A549 treated with CORT108297 at 1 μM for 4 hours (cell line): ENCODE data around the gene WNT5A. TPM values are rescaled to one million over a fixed set of nuclear protein-coding genes. Genes with fewer than 3 reads are reported as not detected.

Experiments used
- total RNA-seq: library from RNA; stranded (reverse); fragments of 200-300 nt; extraction: Qiagen RNA extraction; gene quantifications from 5 replicates; pipeline ENCODE4 v1.2.3, GENCODE V29; 2022

The WNT5A gene
- total RNA-seq, result 0.76 to 1.2 TPM (median 0.95 TPM) in 5 replicates

GRCh38 chr3:55486857-55487380, at the start of gene WNT5A:
Gene WNT5A, minus strand, starts transcription at chr3:55487306. Its CDS starts 321 bp downstream, at chr3:55486985.

